H9 (cell line): ENCODE results near the gene TMTC1. TPM values are rescaled to one million over a fixed set of nuclear protein-coding genes. Genes with fewer than 3 reads are reported as not detected.

Source experiments
- DNase-seq: peaks from one replicate; pipeline ENCODE4 v3.0.0-alpha.2; 2017
- H2AFZ ChIP-seq: one replicate; pipeline ENCODE4 v1.6.1; 2013; ENCODE audit warnings: mild to moderate bottlenecking, low read length, control low read depth, moderate library complexity
- H2AK5ac ChIP-seq: 2 replicates; pipeline ENCODE4 v1.6.1; 2013; ENCODE audit warnings: low read length, control low read depth, mixed read lengths; ENCODE audit not compliant: insufficient read length
- H2BK120ac ChIP-seq: one replicate; pipeline ENCODE4 v1.6.1; 2013; ENCODE audit warnings: low read depth, mild to moderate bottlenecking, low read length, control low read depth, inconsistent platforms; ENCODE audit not compliant: poor library complexity, severe bottlenecking
- H2BK12ac ChIP-seq: 2 replicates; pipeline ENCODE4 v1.6.1; 2013; ENCODE audit warnings: low read length, control low read depth, mixed read lengths, low read depth; ENCODE audit not compliant: insufficient read length
- H2BK15ac ChIP-seq: 2 replicates; pipeline ENCODE4 v1.6.1; 2013; ENCODE audit warnings: low read depth, low read length, control low read depth
- H2BK20ac ChIP-seq: one replicate; pipeline ENCODE4 v1.6.1; 2013; ENCODE audit warnings: low read depth, mild to moderate bottlenecking, low read length, control low read depth, inconsistent platforms; ENCODE audit not compliant: poor library complexity, severe bottlenecking
- H2BK5ac ChIP-seq: 2 replicates; pipeline ENCODE4 v1.6.1; 2013; ENCODE audit warnings: low read length, control low read depth, mixed read lengths; ENCODE audit not compliant: insufficient read length
- H3K14ac ChIP-seq: 2 replicates; pipeline ENCODE4 v1.6.1; 2013; ENCODE audit warnings: low read length, control low read depth; ENCODE audit not compliant: insufficient read depth
- H3K18ac ChIP-seq: 2 replicates; pipeline ENCODE4 v1.6.1; 2013; ENCODE audit warnings: low read depth, mild to moderate bottlenecking, mixed read lengths, low read length, control low read depth; ENCODE audit not compliant: insufficient read length
- H3K23ac ChIP-seq: 2 replicates; pipeline ENCODE4 v1.6.1; 2013; ENCODE audit warnings: low read length, control low read depth, mixed read lengths, low read depth; ENCODE audit not compliant: insufficient read length
- H3K23me2 ChIP-seq: 2 replicates; pipeline ENCODE4 v1.6.1; 2013; ENCODE audit warnings: low read depth, mild to moderate bottlenecking, mixed read lengths, low read length, control low read depth; ENCODE audit not compliant: insufficient read length, poor library complexity, severe bottlenecking
- H3K27ac ChIP-seq: 2 replicates; pipeline ENCODE4 v1.5.1; 2013; ENCODE audit warnings: low read length, control low read depth, mixed read lengths, low read depth; ENCODE audit not compliant: insufficient read length
- H3K27me3 ChIP-seq: 2 replicates; pipeline ENCODE4 v1.6.1; 2013; ENCODE audit warnings: low read length, control low read depth, inconsistent platforms; ENCODE audit not compliant: insufficient read depth
- H3K4ac ChIP-seq: 2 replicates; pipeline ENCODE4 v1.6.1; 2013; ENCODE audit warnings: low read depth, mild to moderate bottlenecking, control low read depth, inconsistent platforms, low read length, moderate library complexity
- H3K4me1 ChIP-seq: 2 replicates; pipeline ENCODE4 v1.6.1; 2013; ENCODE audit warnings: low read length, control low read depth, inconsistent platforms; ENCODE audit not compliant: insufficient read depth
- H3K4me2 ChIP-seq: 2 replicates; pipeline ENCODE4 v1.6.1; 2013; ENCODE audit warnings: low read length, control low read depth, mixed read lengths; ENCODE audit not compliant: insufficient read length, insufficient read depth
- H3K56ac ChIP-seq: 2 replicates; pipeline ENCODE4 v1.6.1; 2013; ENCODE audit warnings: low read depth, mild to moderate bottlenecking, mixed read lengths, low read length, control low read depth; ENCODE audit not compliant: insufficient read length
- H3K79me1 ChIP-seq: 2 replicates; pipeline ENCODE4 v1.6.1; 2013; ENCODE audit warnings: low read depth, mild to moderate bottlenecking, moderate library complexity, low read length, control low read depth, inconsistent platforms; ENCODE audit not compliant: insufficient read depth, poor library complexity, severe bottlenecking
- H3K79me2 ChIP-seq: 2 replicates; pipeline ENCODE4 v1.6.1; 2013; ENCODE audit warnings: low read length, control low read depth, inconsistent platforms; ENCODE audit not compliant: insufficient read depth
- H3K9ac ChIP-seq: 2 replicates; pipeline ENCODE4 v1.6.1; 2013; ENCODE audit warnings: low read length, control low read depth, mixed read lengths; ENCODE audit not compliant: insufficient read length; ENCODE audit errors: extremely low read depth
- H3K9me3 ChIP-seq: one replicate; pipeline ENCODE4 v1.6.1; 2013; ENCODE audit warnings: low read depth, low read length, inconsistent platforms; ENCODE audit not compliant: control insufficient read depth
- H3T11ph ChIP-seq: one replicate; pipeline ENCODE4 v1.6.1; 2013; ENCODE audit warnings: mild to moderate bottlenecking, low read length, control low read depth, inconsistent platforms
- H4K20me1 ChIP-seq: one replicate; pipeline ENCODE4 v1.6.1; 2013; ENCODE audit not compliant: control insufficient read depth, insufficient read length, insufficient read depth
- H4K5ac ChIP-seq: 2 replicates; pipeline ENCODE4 v1.6.1; 2013; ENCODE audit warnings: low read depth, mild to moderate bottlenecking, mixed read lengths, low read length, control low read depth; ENCODE audit not compliant: insufficient read length
- H4K8ac ChIP-seq: replicated peaks from 2 replicates; pipeline ENCODE4 v1.6.1; 2013; ENCODE audit warnings: low read length, control low read depth, mixed read lengths, low read depth; ENCODE audit not compliant: insufficient read length
- H4K91ac ChIP-seq: 2 replicates; pipeline ENCODE4 v1.6.1; 2013; ENCODE audit warnings: low read depth, mild to moderate bottlenecking, moderate library complexity, mixed read lengths, low read length, control low read depth; ENCODE audit not compliant: insufficient read length
- H3K27ac Mint-ChIP-seq, 3 experiments: 2 replicates in 2 of 3; 3 replicates in 1 of 3; pipeline ENCODE4 v1.8.0; 2020 to 2021; ENCODE audit warnings: mixed read lengths in 3 of 3, mild to moderate bottlenecking in 1 of 3, moderate library complexity in 1 of 3
- H3K27me3 Mint-ChIP-seq: 2 replicates; pipeline ENCODE4 v1.8.0; 2021; ENCODE audit warnings: low read depth, mild to moderate bottlenecking, moderate library complexity, mixed read lengths
- H3K36me3 Mint-ChIP-seq, 3 experiments: 2 replicates in 2 of 3; 3 replicates in 1 of 3; pipeline ENCODE4 v1.8.0; 2020 to 2021; ENCODE audit warnings: low read depth in 3 of 3, mixed read lengths in 3 of 3; ENCODE audit not compliant: insufficient read depth in 1 of 3
- H3K4me1 Mint-ChIP-seq, 2 experiments: 2 replicates each; pipeline ENCODE4 v1.8.0; 2020; ENCODE audit warnings: mixed read lengths in 2 of 2
- H3K4me3 Mint-ChIP-seq, 2 experiments: 2 replicates in 1 of 2; 3 replicates in 1 of 2; pipeline ENCODE4 v1.8.0; 2020 to 2021; ENCODE audit warnings: mild to moderate bottlenecking in 2 of 2, mixed read lengths in 2 of 2, moderate library complexity in 1 of 2
- H3K9me3 Mint-ChIP-seq, 2 experiments: 2 replicates in 1 of 2; 3 replicates in 1 of 2; pipeline ENCODE4 v1.8.0; 2020; ENCODE audit warnings: mild to moderate bottlenecking in 2 of 2, mixed read lengths in 2 of 2, moderate library complexity in 1 of 2
- WGBS: extraction: QIAGEN DNeasy Blood & Tissue Kit; methylation state at CpG from one replicate; pipeline ENCODE4 v1.1.7; 2013; ENCODE audit warnings: missing lambda C conversion rate, low lambda C conversion rate, mixed read lengths; ENCODE audit not compliant: insufficient read length; ENCODE audit errors: extremely low coverage; 5-methylcytosine and 5-hydroxymethylcytosine counted together
- total RNA-seq: library from RNA; stranded (reverse); gene quantifications from 2 replicates; pipeline ENCODE4 v1.2.1, GENCODE V29; 2021
- TF ChIP-seq, protein P1 (sequence below): fragments of 200-600 bp; sonication (generic); conservative IDR thresholded peaks from 3 replicates; pipeline ENCODE4 v1.8.0; 2021; ENCODE audit warnings: antibody characterized with exemption, mild to moderate bottlenecking

The TMTC1 gene
- total RNA-seq, 1 experiment from 2014 or later, result 16.1 TPM

DNA sequence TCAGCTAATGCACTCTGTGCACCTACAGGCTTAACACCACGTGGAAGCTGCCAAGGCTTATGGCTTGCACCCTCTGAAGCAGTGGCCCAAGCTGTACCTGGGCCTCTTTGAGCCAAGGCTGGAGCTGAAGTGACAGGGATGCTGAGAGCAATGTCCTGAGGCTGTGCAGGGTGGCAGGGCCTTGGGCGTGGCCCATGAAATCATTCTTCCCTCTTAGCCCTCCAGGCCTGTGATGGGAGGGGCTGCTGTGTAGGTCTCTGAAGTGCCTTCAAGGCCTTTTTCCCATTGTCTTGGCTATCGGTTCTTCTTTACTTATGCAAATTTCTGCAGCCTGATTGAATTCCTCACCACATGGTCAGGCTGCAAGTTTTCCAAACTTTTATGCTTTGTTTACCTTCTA lies 47.4 kb upstream of the TMTC1 start:
- H3K18ac ChIP-seq, result no peak overlapping the region
- no peak overlapping the region for H4K91ac ChIP-seq
- no peak overlapping the region for H3K14ac ChIP-seq
- H4K20me1 ChIP-seq, result no peaks in the 10 kb centered on the region
- Mint-ChIP-seq H3K27me3 (no peaks in the 10 kb centered on the region), H3K9me3 (peaks cover 38 to 41% of the 10 kb centered on the region in 2 experiments), H3K4me1 (no peaks in the 10 kb centered on the region), H3K36me3 (peaks cover 10 to 25% (median 16%) of the 10 kb centered on the region in 3 experiments), H3K27ac (no peak overlapping the region; a peak in 1 of 7 replicates), H3K4me3 (no peak overlapping the region)
- no peak overlapping the region for H3K23ac ChIP-seq
- no peak overlapping the region for H3T11ph ChIP-seq
- no peak overlapping the region for H3K27ac ChIP-seq
- no peak overlapping the region for H3K4ac ChIP-seq
- H3K79me1 ChIP-seq, result no peaks in the 10 kb centered on the region
- no peaks in the 10 kb centered on the region for H3K79me2 ChIP-seq
- H3K4me1 ChIP-seq, result no peaks in the 10 kb centered on the region
- no peak overlapping the region for H2AFZ ChIP-seq
- no peak overlapping the region for H2BK120ac ChIP-seq
- no peak overlapping the region for H2BK12ac ChIP-seq
- no peak overlapping the region for H2BK5ac ChIP-seq
- no peak overlapping the region for H4K8ac ChIP-seq
- H3K9me3 ChIP-seq, result peaks cover 9% of the 10 kb centered on the region
- H2BK15ac ChIP-seq, result no peak overlapping the region
- no peak overlapping the region for H4K5ac ChIP-seq
- H3K56ac ChIP-seq, result no peak overlapping the region
- H2AK5ac ChIP-seq, result no peak overlapping the region
- WGBS, result no CpG with 5 or more reads among the region's 3 CpGs
- no peak overlapping the region for H3K4me2 ChIP-seq
- TF ChIP-seq, protein P1, sequence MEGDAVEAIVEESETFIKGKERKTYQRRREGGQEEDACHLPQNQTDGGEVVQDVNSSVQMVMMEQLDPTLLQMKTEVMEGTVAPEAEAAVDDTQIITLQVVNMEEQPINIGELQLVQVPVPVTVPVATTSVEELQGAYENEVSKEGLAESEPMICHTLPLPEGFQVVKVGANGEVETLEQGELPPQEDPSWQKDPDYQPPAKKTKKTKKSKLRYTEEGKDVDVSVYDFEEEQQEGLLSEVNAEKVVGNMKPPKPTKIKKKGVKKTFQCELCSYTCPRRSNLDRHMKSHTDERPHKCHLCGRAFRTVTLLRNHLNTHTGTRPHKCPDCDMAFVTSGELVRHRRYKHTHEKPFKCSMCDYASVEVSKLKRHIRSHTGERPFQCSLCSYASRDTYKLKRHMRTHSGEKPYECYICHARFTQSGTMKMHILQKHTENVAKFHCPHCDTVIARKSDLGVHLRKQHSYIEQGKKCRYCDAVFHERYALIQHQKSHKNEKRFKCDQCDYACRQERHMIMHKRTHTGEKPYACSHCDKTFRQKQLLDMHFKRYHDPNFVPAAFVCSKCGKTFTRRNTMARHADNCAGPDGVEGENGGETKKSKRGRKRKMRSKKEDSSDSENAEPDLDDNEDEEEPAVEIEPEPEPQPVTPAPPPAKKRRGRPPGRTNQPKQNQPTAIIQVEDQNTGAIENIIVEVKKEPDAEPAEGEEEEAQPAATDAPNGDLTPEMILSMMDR, result no peak
- H2BK20ac ChIP-seq, result no peak overlapping the region
- H3K9ac ChIP-seq, result no peak overlapping the region
- no peak for DNase-seq
- H3K27me3 ChIP-seq, result no peaks in the 10 kb centered on the region
- H3K23me2 ChIP-seq, result no peaks in the 10 kb centered on the region
